GM23338 (cell line): ENCODE measurements around the gene GALNT7. TPM values are rescaled to one million over a fixed set of nuclear protein-coding genes. Genes with fewer than 3 reads are reported as not detected.

Experiments
- ATAC-seq: fragments of 200-7000 bp; cut with Tn5 transposase; 3 replicates; pipeline ENCODE4 v1.9.1; 2020
- DNase-seq: peaks from one replicate; pipeline ENCODE4 v3.0.0-alpha.2; 2015; ENCODE audit warnings: low spot score
- H2AFZ ChIP-seq: fragments of 200-600 bp; sonication (generic); 2 replicates; pipeline ENCODE4 v1.8.0; 2016; ENCODE audit warnings: antibody characterized with exemption, mild to moderate bottlenecking, moderate library complexity
- H3F3A ChIP-seq: fragments of 200-600 bp; sonication (generic); replicated peaks from 2 replicates; pipeline ENCODE4 v1.8.0; 2017; ENCODE audit warnings: antibody characterized with exemption, mixed run types, low read depth
- H3K27ac ChIP-seq: fragments of 200-600 bp; sonication (generic); 2 replicates; pipeline ENCODE4 v1.6.1; 2016; ENCODE audit warnings: low read depth
- H3K27me3 ChIP-seq: fragments of 200-600 bp; sonication (generic); 2 replicates; pipeline ENCODE4 v1.8.0; 2016; ENCODE audit warnings: mild to moderate bottlenecking, mixed run types, moderate library complexity; ENCODE audit not compliant: insufficient read depth
- H3K36me3 ChIP-seq: fragments of 200-600 bp; sonication (generic); 2 replicates; pipeline ENCODE4 v1.8.0; 2016; ENCODE audit warnings: mild to moderate bottlenecking; ENCODE audit not compliant: insufficient read depth
- H3K4me1 ChIP-seq: fragments of 200-600 bp; sonication (generic); 2 replicates; pipeline ENCODE4 v1.8.0; 2016; ENCODE audit warnings: mild to moderate bottlenecking, moderate library complexity; ENCODE audit not compliant: insufficient read depth
- H3K4me2 ChIP-seq: fragments of 200-600 bp; sonication (generic); 2 replicates; pipeline ENCODE4 v1.7.1; 2017; ENCODE audit warnings: mixed run types
- H3K4me3 ChIP-seq: fragments of 200-600 bp; sonication (generic); 2 replicates; pipeline ENCODE4 v1.6.1; 2016; ENCODE audit warnings: mixed run types
- H3K79me2 ChIP-seq: fragments of 200-600 bp; sonication (generic); replicated peaks from 2 replicates; pipeline ENCODE4 v1.8.0; 2017; ENCODE audit warnings: mild to moderate bottlenecking; ENCODE audit not compliant: insufficient read depth
- H3K9me2 ChIP-seq: fragments of 200-600 bp; sonication (generic); 2 replicates; pipeline ENCODE4 v1.8.0; 2017; ENCODE audit not compliant: insufficient read depth
- H4K20me1 ChIP-seq: fragments of 200-600 bp; sonication (generic); replicated peaks from 2 replicates; pipeline ENCODE4 v1.8.0; 2017; ENCODE audit warnings: mild to moderate bottlenecking; ENCODE audit not compliant: insufficient read depth
- H3K27ac Mint-ChIP-seq: 2 replicates; pipeline ENCODE4 v1.8.0; 2020; ENCODE audit warnings: inconsistent platforms, mild to moderate bottlenecking, moderate library complexity, mixed read lengths
- H3K27me3 Mint-ChIP-seq: 3 replicates; pipeline ENCODE4 v1.8.0; 2022; ENCODE audit warnings: low read depth, mild to moderate bottlenecking, moderate library complexity, mixed read lengths, inconsistent platforms; ENCODE audit not compliant: insufficient read depth, poor library complexity
- H3K36me3 Mint-ChIP-seq: 3 replicates; pipeline ENCODE4 v1.8.0; 2021; ENCODE audit warnings: low read depth, mild to moderate bottlenecking, inconsistent platforms, moderate library complexity, mixed read lengths
- H3K4me1 Mint-ChIP-seq: 3 replicates; pipeline ENCODE4 v1.8.0; 2020; ENCODE audit warnings: mild to moderate bottlenecking, inconsistent platforms, mixed read lengths
- H3K4me3 Mint-ChIP-seq: 3 replicates; pipeline ENCODE4 v1.8.0; 2021; ENCODE audit warnings: moderate library complexity, mild to moderate bottlenecking, inconsistent platforms, mixed read lengths
- H3K9me3 Mint-ChIP-seq: 3 replicates; pipeline ENCODE4 v1.8.0; 2020; ENCODE audit warnings: moderate library complexity, mild to moderate bottlenecking, inconsistent platforms, mixed read lengths
- CREB1 ChIP-seq: fragments of 250-450 bp; sonication (Bioruptor Pico); IDR thresholded peaks from 2 replicates; pipeline ENCODE4 v1.5.0; 2020; ENCODE audit warnings: low read depth, mild to moderate bottlenecking, moderate library complexity
- CTCF ChIP-seq, 2 experiments: fragments of 200-600 bp in 1 of 2; sonication (generic) in 1 of 2; conservative IDR thresholded peaks; 2 replicates each; pipeline versions ENCODE4 v1.5.1 to v1.6.1; 2016 to 2017; ENCODE audit warnings: antibody characterized with exemption in 2 of 2, low read depth in 2 of 2, mild to moderate bottlenecking in 2 of 2, moderate library complexity in 1 of 2
- ETS1 ChIP-seq: IDR thresholded peaks from 2 replicates; pipeline ENCODE4 v1.6.1; 2016; ENCODE audit warnings: antibody characterized with exemption
- EZH2phosphoT487 ChIP-seq: fragments of 200-600 bp; sonication (generic); IDR thresholded peaks from one replicate; pipeline ENCODE4 v1.8.1; 2018; ENCODE audit warnings: antibody characterized with exemption; ENCODE audit not compliant: unreplicated experiment
- JUNB ChIP-seq: IDR thresholded peaks from one replicate; pipeline ENCODE4 v1.6.1; 2016; ENCODE audit warnings: antibody characterized with exemption; ENCODE audit not compliant: unreplicated experiment
- NANOG ChIP-seq: IDR thresholded peaks from 2 replicates; pipeline ENCODE4 v1.6.1; 2016; ENCODE audit warnings: antibody characterized with exemption, borderline replicate concordance
- POLR2AphosphoS5 ChIP-seq: IDR thresholded peaks from 2 replicates; pipeline ENCODE4 v1.6.1; 2016; ENCODE audit warnings: antibody characterized with exemption, low read depth
- REST ChIP-seq: IDR thresholded peaks from one replicate; pipeline ENCODE4 v1.6.1; 2018; ENCODE audit warnings: antibody characterized with exemption; ENCODE audit not compliant: unreplicated experiment
- STAT1 ChIP-seq: IDR thresholded peaks from one replicate; pipeline ENCODE4 v1.6.1; 2016; ENCODE audit warnings: antibody characterized with exemption; ENCODE audit not compliant: unreplicated experiment
- ZNF114 ChIP-seq: fragments of 250-450 bp; sonication (Bioruptor Pico); IDR thresholded peaks from 2 replicates; pipeline ENCODE4 v1.5.0; 2020; ENCODE audit warnings: mild to moderate bottlenecking, moderate library complexity
- ZNF331 ChIP-seq: fragments of 250-450 bp; sonication (Bioruptor Pico); IDR thresholded peaks from 2 replicates; pipeline ENCODE4 v1.5.0; 2020; ENCODE audit warnings: low read depth, mild to moderate bottlenecking, moderate library complexity
- ZNF462 ChIP-seq: fragments of 250-450 bp; sonication (Bioruptor Pico); IDR thresholded peaks from 2 replicates; pipeline ENCODE4 v1.5.0; 2020; ENCODE audit warnings: mild to moderate bottlenecking, moderate library complexity
- polyA plus RNA-seq: library from polyadenylated mRNA; unstranded; fragments of >200 nt; fragmentation: Nextera tagmentation; extraction: Ambion mirVana; gene quantifications from 2 replicates; pipeline ENCODE4 v1.2.1, GENCODE V29; 2016
- total RNA-seq: library from RNA; depleted of rRNA; stranded (reverse); fragments of >200 nt; shearing (Covaris generic); gene quantifications from 2 replicates; pipeline ENCODE4 v1.2.3, GENCODE V29; 2014

GALNT7 gene
- total and polyA plus RNA-seq, 2 experiments from 2014 or later: 31.8 to 72.2 TPM

GRCh38 chr4:173202395-173202794, 33.8 kb downstream of the GALNT7 start (continued):
- TF ChIP-seq ETS1: no peak

GRCh38 chr4:173205656-173206055, 37.0 kb downstream of the GALNT7 start:
- no peak overlapping the region for H3K27ac ChIP-seq
- no peak overlapping the region for H3K4me3 ChIP-seq
- Mint-ChIP-seq H3K36me3 (peaks cover 32% of the 10 kb centered on the region), H3K27ac (no peak overlapping the region), H3K4me1 (peaks cover 56% of the 10 kb centered on the region), H3K9me3 (peaks cover 3% of the 10 kb centered on the region; the same call in 1 of the 3 replicates), H3K4me3 (no peak overlapping the region), H3K27me3 (peaks cover 9% of the 10 kb centered on the region)
- no peak overlapping the region for H2AFZ ChIP-seq
- no peak overlapping the region for H3K4me2 ChIP-seq
- peaks cover 99% of the 10 kb centered on the region for H3K79me2 ChIP-seq
- H3K9me2 ChIP-seq: no peaks in the 10 kb centered on the region
- H3K4me1 ChIP-seq: peaks cover 37% of the 10 kb centered on the region
- ATAC-seq: peak; percentile 20; the same call in 2 of the 3 replicates
- peaks cover 12% of the 10 kb centered on the region for H4K20me1 ChIP-seq
- H3F3A ChIP-seq: no peaks in the 10 kb centered on the region
- no peaks in the 10 kb centered on the region for H3K36me3 ChIP-seq
- no peak for DNase-seq
- no peaks in the 10 kb centered on the region for H3K27me3 ChIP-seq
- TF ChIP-seq ZNF114 (no peak), REST (no peak), ETS1 (no peak), CREB1 (CRISPR knock-in tag) (no peak), CTCF (conservative IDR thresholded peaks at IDR 0.05; ENCODE audit: low read depth in 2 of 2) (no peak), STAT1 (no peak), JUNB (no peak), EZH2phosphoT487 (no peak), POLR2AphosphoS5 (no peak), ZNF462 (no peak), NANOG (no peak), ZNF331 (CRISPR knock-in tag) (no peak)
